ENCODE data around the gene TANGO2.
A peak's percentile ranks its signal among the peaks of the same experiment; 100 is the strongest.

The TANGO2 gene

DNA sequence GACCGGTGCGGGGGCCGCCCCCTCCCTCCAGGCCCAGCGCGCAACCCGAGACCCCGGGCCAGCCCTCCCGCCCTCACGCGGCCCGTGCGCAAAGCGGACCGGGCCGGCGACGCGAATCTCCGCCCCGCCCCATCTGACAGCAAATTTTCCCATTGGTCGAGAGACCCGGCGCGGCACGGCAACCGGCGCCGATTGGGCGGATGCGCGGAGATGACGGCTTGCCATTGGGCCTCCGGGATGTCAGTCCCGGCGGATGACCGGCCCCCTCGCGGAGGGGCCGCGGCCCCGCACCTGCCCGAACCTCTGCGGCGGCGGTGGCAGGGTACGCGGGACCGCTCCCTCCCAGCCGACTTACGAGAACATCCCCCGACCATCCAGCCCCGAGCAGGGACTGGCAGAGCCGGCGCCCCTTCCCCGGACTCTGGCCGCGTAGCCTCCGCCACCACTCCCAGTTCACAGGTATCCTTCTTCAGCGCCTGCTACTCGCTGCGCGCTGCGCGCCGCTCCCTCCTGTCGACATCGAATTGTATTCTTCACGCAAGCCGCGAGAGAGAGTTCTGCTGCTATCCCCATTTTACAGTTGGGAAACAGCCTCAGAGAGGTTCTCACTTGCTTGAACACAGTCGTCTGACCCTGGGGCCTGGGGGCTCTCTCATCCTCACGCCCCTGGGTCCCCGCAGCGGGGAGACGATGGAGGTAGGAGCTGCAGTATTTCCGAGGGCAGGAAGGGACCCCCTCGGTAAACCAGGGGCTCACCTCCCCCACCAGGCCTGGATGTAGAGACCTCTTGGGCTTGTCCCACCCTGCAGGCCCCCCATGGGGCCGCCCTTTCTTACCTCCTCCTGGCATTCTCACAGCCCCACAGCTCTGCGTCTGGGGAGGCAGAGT, 3.9 kb upstream of the TANGO2 start, which contains the start of gene ARVCF:
ARVCF (minus strand) TSS at position 90 of the 888 bp plus-strand sequence. CDS start 26,029 bp downstream, outside the sequence.
- H3K4me3 ChIP-seq: peak within 1 kb of the TSS; percentile 63 to 77
- DNase-seq: peak; percentile 86 to 95
- H3K27ac ChIP-seq: peak within 1 kb of the TSS; percentile 46 to 54
- H3K36me3 ChIP-seq: no peaks in the 10 kb centered on the region
- peaks cover 0 to 55% (median 37%) of the 10 kb centered on the region in 4 donors for H3K4me1 ChIP-seq
- H3K9me3 ChIP-seq: no peaks in the 10 kb centered on the region
- H3K27me3 ChIP-seq: no peaks in the 10 kb centered on the region
- intact Hi-C loops (cut with DNase I; ENCODE audit: low total_unique reads): no loop called here
- TF ChIP-seq CTCF (IDR thresholded peaks at IDR 0.05): peak; percentile 29 to 55

DNA sequence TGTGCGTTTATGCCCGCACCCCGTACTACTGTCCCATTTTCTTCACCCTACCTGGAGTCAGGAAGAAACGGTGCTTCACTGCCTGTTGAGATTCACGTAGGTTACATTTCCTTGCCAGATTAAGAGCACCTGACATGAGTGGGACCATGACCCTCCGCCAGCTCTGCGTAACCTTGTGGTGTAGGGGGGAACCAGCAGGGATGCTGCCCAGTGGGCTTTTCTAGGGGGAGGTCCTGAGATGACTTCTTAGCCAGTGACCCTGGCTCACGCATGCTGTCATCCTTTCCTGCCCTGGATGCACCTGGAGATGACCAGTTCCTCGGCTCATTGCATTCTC, 3.3 kb upstream of the TANGO2 start:
- TF ChIP-seq CTCF (IDR thresholded peaks at IDR 0.05): no peak
- intact Hi-C loops (cut with DNase I; ENCODE audit: low total_unique reads): no loop called here
- no peaks in the 10 kb centered on the region for H3K36me3 ChIP-seq

DNA sequence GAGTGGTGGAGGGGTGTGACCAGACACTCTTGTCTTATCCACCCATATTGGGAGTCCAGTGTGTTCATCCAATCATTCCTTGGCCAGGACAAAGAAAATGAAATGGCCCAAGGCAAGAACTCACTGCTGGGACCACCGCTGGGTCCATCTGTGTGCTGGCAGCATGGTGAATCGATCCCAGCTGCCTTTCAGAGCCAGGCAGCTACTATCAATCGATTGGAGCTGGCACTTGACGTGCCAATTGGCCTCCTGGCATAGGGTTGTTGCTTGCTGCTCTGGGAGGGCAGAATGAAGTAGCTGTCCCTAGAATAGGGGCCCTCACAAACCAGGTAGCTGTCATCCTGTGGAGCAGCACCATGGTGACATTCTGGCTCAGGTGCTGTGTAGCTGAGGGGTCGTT, 2.9 kb upstream of the TANGO2 start:
- no peaks in the 10 kb centered on the region for H3K9me3 ChIP-seq
- peaks cover 7 to 60% (median 43%) of the 10 kb centered on the region in 4 donors for H3K4me1 ChIP-seq
- H3K27ac ChIP-seq: no peak overlapping the region
- H3K27me3 ChIP-seq: no peaks in the 10 kb centered on the region
- intact Hi-C loops (cut with DNase I; ENCODE audit: low total_unique reads): no loop called here
- DNase-seq: no peak
- no peak overlapping the region for H3K4me3 ChIP-seq
- H3K36me3 ChIP-seq: peaks cover 0 to 4% (median 0%) of the 10 kb centered on the region in 3 donors
- no peak for TF ChIP-seq CTCF (IDR thresholded peaks at IDR 0.05)

More for the DNA sequence above, 3.3 kb upstream of the TANGO2 start:
- no peak overlapping the region for H3K27ac ChIP-seq
- no peaks in the 10 kb centered on the region for H3K27me3 ChIP-seq
- peak overlapping the region in 1 of 2 donors; percentile 77 for H3K4me3 ChIP-seq
- H3K4me1 ChIP-seq: peaks cover 5 to 60% (median 43%) of the 10 kb centered on the region in 4 donors
- H3K9me3 ChIP-seq: no peaks in the 10 kb centered on the region
- DNase-seq: no peak

DNA sequence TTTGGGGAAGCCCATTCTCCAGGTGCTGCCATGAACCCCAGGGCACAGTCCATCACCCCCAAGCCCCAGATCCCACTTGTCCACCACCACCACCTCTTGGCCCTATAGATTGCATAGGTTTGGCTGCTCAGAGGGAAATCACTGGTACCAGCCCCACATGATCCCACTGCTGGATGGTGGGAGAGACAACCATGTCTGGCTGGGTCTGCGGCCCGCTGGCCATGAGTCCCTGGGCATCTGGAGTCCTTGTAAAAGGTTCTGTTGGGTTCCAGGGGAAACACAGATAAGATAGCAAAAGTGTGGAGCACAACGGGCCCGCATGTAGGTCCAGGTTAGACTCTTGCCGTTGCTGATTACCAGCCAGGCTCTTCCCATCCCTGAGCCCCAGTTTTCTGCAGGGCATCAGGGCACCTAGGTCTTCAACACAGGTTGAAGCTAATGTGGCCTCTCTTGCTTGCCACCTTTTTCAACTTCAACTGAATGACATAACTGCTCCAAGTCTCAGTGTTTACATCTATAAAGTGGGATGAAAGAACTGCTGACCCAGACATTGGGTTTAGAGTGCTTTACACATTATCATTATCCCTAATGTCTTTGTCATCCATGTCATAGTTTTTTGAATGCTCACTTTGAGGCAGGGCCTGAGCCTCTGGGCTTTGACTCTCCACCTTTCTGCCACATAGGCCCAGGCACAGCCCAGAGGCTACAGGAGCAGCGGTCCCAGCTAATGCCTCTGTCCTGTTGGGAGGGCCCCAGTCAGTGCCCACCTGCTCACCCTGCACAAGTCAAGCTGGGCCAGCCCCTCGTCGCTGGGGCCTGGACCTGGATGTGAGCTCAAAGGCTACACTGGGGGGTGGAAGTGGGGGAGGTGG, 1.0 kb upstream of the TANGO2 start:
- no peaks in the 10 kb centered on the region for H3K9me3 ChIP-seq
- no peak for TF ChIP-seq CTCF (IDR thresholded peaks at IDR 0.05)
- H3K27me3 ChIP-seq: no peaks in the 10 kb centered on the region
- intact Hi-C loops (cut with DNase I; ENCODE audit: low total_unique reads): no loop called here
- peaks cover 7 to 56% (median 38%) of the 10 kb centered on the region in 4 donors for H3K4me1 ChIP-seq
- no peak for DNase-seq
- H3K27ac ChIP-seq: peak overlapping the region; percentile 69 to 88
- H3K36me3 ChIP-seq: peaks cover 0 to 12% (median 5%) of the 10 kb centered on the region in 3 donors
- peak overlapping the region; percentile 74 to 82 for H3K4me3 ChIP-seq
